MM.1S (cell line): ENCODE measurements around the gene SMYD2.

Source experiments
- DNase-seq: peaks from one replicate; pipeline ENCODE4 v3.0.0-alpha.2; 2015
- H2AFZ ChIP-seq: fragments of 300-600 bp; sonication (generic); 2 replicates; pipeline ENCODE4 v1.6.0; 2016; ENCODE audit warnings: antibody characterized with exemption, low read length
- H3F3A ChIP-seq: fragments of 300-600 bp; sonication (generic); 2 replicates; pipeline ENCODE4 v1.6.1; 2016; ENCODE audit warnings: mild to moderate bottlenecking, antibody characterized with exemption, low read length, moderate library complexity, mixed read lengths; ENCODE audit not compliant: insufficient read depth
- H3K27ac ChIP-seq: fragments of 300-600 bp; sonication (generic); 2 replicates; pipeline ENCODE4 v1.5.1; 2016; ENCODE audit warnings: mild to moderate bottlenecking, low read length
- H3K27me3 ChIP-seq: fragments of 300-600 bp; sonication (generic); replicated peaks from 2 replicates; pipeline ENCODE4 v1.6.0; 2016; ENCODE audit warnings: low read length; ENCODE audit not compliant: insufficient read depth
- H3K36me3 ChIP-seq: fragments of 300-600 bp; sonication (generic); replicated peaks from 2 replicates; pipeline ENCODE4 v1.6.1; 2016; ENCODE audit warnings: mild to moderate bottlenecking, low read length, mixed read lengths; ENCODE audit not compliant: insufficient read depth
- H3K4me1 ChIP-seq: fragments of 300-600 bp; sonication (generic); 2 replicates; pipeline ENCODE4 v1.6.1; 2016; ENCODE audit warnings: low read length, mixed read lengths
- H3K4me2 ChIP-seq: fragments of 300-600 bp; sonication (generic); 2 replicates; pipeline ENCODE4 v1.6.0; 2016; ENCODE audit warnings: low read depth, low read length
- H3K4me3 ChIP-seq: fragments of 300-600 bp; sonication (generic); 2 replicates; pipeline ENCODE4 v1.5.1; 2016; ENCODE audit warnings: low read length, mixed read lengths
- H3K79me2 ChIP-seq: fragments of 300-600 bp; sonication (generic); 2 replicates; pipeline ENCODE4 v1.6.1; 2016; ENCODE audit warnings: mixed run types, low read length, mixed read lengths
- H3K9ac ChIP-seq: fragments of 300-600 bp; sonication (generic); 2 replicates; pipeline ENCODE4 v1.6.1; 2016; ENCODE audit warnings: low read length, mixed read lengths
- H3K9me2 ChIP-seq: fragments of 300-600 bp; sonication (generic); replicated peaks from 2 replicates; pipeline ENCODE4 v1.6.1; 2016; ENCODE audit warnings: mild to moderate bottlenecking, low read length, mixed read lengths; ENCODE audit not compliant: insufficient read depth
- H3K9me3 ChIP-seq: fragments of 300-600 bp; sonication (generic); replicated peaks from 2 replicates; pipeline ENCODE4 v1.6.1; 2016; ENCODE audit warnings: mild to moderate bottlenecking, low read length, mixed read lengths; ENCODE audit not compliant: insufficient read depth
- H4K20me1 ChIP-seq: fragments of 300-600 bp; sonication (generic); 2 replicates; pipeline ENCODE4 v1.6.1; 2016; ENCODE audit warnings: mild to moderate bottlenecking, low read length, moderate library complexity, mixed read lengths; ENCODE audit not compliant: insufficient read depth
- EZH2 ChIP-seq: fragments of 300-600 bp; sonication (generic); optimal IDR thresholded peaks from 2 replicates; pipeline ENCODE3; 2017; ENCODE audit warnings: low read depth, mild to moderate bottlenecking, antibody characterized with exemption, low read length, mixed read lengths
- EZH2phosphoT487 ChIP-seq: fragments of 300-600 bp; sonication (generic); IDR thresholded peaks from 2 replicates; pipeline ENCODE4 v1.6.1; 2018; ENCODE audit warnings: antibody characterized with exemption, low read length
- TF ChIP-seq, protein P1 (sequence below): fragments of 300-600 bp; sonication (generic); IDR thresholded peaks from 2 replicates; pipeline ENCODE4 v1.5.1; 2016; ENCODE audit warnings: antibody characterized with exemption, low read length, mixed read lengths

Gene SMYD2

DNA sequence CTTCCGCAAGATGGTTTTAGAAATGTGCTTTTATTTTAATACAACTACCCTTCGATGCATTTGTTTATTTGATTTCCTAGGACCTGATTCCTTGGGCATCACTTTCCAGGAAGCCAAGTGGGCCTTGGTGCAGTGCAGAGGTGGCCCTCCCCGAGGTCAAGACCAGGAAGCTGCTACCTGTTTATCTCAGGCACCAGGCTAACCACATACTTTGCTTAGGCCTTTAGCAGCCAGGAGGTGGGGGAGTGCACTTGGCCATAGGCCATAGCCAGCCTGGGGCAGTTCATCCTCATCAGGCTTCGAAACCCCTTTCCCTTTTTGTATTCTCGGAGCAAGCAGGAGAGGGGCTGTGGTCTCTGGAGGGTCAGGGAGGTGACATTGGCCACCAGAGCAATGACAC is 45.4 kb downstream of the SMYD2 start:
- Histone ChIP-seq H3K27ac (no peak overlapping the region), H3K4me3 (no peak overlapping the region), H3K9me2 (no peaks in the 10 kb centered on the region), H4K20me1 (no peaks in the 10 kb centered on the region), H2AFZ (no peak overlapping the region), H3K4me2 (no peak overlapping the region), H3K79me2 (no peaks in the 10 kb centered on the region), H3F3A (no peaks in the 10 kb centered on the region), H3K27me3 (no peaks in the 10 kb centered on the region), H3K9ac (no peak overlapping the region), H3K4me1 (no peaks in the 10 kb centered on the region), H3K36me3 (no peaks in the 10 kb centered on the region), H3K9me3 (no peaks in the 10 kb centered on the region)
- DNase-seq = peak; percentile 46
- TF ChIP-seq, protein P1, sequence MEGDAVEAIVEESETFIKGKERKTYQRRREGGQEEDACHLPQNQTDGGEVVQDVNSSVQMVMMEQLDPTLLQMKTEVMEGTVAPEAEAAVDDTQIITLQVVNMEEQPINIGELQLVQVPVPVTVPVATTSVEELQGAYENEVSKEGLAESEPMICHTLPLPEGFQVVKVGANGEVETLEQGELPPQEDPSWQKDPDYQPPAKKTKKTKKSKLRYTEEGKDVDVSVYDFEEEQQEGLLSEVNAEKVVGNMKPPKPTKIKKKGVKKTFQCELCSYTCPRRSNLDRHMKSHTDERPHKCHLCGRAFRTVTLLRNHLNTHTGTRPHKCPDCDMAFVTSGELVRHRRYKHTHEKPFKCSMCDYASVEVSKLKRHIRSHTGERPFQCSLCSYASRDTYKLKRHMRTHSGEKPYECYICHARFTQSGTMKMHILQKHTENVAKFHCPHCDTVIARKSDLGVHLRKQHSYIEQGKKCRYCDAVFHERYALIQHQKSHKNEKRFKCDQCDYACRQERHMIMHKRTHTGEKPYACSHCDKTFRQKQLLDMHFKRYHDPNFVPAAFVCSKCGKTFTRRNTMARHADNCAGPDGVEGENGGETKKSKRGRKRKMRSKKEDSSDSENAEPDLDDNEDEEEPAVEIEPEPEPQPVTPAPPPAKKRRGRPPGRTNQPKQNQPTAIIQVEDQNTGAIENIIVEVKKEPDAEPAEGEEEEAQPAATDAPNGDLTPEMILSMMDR = no peak
- TF ChIP-seq EZH2phosphoT487 (no peak), EZH2 (no peak)

DNA sequence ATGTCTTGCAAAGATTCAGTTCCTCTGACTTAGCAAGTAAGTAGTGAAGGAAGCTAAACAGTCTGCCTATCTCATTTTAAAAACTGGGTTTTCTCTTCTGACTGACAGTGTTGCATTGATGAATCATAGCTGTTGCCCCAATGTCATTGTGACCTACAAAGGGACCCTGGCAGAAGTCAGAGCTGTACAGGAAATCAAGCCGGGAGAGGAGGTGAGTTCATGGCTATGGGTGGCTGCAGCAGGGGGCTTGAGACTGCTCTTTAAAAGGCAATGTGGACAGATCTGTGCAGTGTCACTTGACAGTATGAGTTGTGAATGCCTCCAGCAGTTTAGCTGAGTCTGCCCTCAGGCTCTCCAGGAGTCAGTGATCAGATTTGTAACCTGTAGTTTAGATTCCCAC is 46.6 kb downstream of the SMYD2 start:
- Histone ChIP-seq H3K27me3 (no peaks in the 10 kb centered on the region), H3K4me3 (no peak overlapping the region), H3K9ac (no peak overlapping the region), H3K79me2 (no peaks in the 10 kb centered on the region), H3K4me2 (no peak overlapping the region), H3K9me3 (no peaks in the 10 kb centered on the region), H2AFZ (no peak overlapping the region), H3F3A (no peaks in the 10 kb centered on the region), H3K9me2 (no peaks in the 10 kb centered on the region), H3K27ac (no peak overlapping the region), H4K20me1 (no peaks in the 10 kb centered on the region), H3K36me3 (no peaks in the 10 kb centered on the region), H3K4me1 (no peaks in the 10 kb centered on the region)
- TF ChIP-seq EZH2 (no peak), EZH2phosphoT487 (no peak)
- TF ChIP-seq, protein P1 = no peak
- DNase-seq = no peak

DNA sequence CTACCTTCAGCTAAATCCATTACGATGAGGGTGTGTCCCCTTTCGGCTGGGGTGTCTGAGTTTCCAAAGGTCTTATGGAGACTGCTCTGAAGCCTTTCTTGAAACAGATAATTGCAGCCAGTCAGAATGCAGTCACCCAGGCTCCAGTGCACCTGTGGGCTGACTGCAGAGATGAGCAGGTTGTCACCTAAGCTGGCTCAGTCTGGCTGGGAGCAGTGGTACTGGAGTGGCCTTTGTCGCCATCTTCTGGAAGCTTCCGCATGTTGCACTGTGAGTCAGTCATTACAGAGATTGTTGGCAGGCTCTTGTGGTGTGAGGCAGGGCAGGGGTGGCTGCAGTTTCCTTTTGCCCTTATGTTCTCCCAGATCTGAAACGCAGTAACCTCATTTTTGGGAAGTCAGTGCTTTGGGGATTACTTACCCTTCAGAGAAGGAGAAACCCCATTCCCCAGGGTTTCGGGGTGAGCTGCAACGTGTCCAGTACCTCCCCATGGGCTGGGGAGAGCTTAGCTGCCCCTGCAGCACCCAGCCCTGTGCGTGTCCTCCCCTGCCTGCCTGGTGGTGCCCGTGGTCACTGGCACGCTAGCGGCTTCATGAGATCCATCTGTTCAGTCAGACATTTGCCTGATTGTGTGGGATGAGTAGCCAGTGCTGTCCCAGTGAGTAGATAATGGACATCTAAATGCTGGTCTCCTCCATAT is 48.0 kb downstream of the SMYD2 start:
- Histone ChIP-seq H4K20me1 (no peaks in the 10 kb centered on the region), H3K27me3 (no peaks in the 10 kb centered on the region), H3K4me3 (no peak overlapping the region), H3K79me2 (no peaks in the 10 kb centered on the region), H3K9me2 (no peaks in the 10 kb centered on the region), H3K27ac (no peak overlapping the region), H3K9me3 (no peaks in the 10 kb centered on the region), H3K4me2 (no peak overlapping the region), H3F3A (no peaks in the 10 kb centered on the region), H3K9ac (no peak overlapping the region), H3K4me1 (no peaks in the 10 kb centered on the region), H3K36me3 (no peaks in the 10 kb centered on the region), H2AFZ (no peak overlapping the region)
- TF ChIP-seq, protein P1 = peak; percentile 98
- TF ChIP-seq EZH2phosphoT487 = no peak
- DNase-seq = peak; percentile 85
